Spleen (tissue), 11 donors: ENCODE results near the gene HSPB3. TPM values are rescaled to one million over a fixed set of nuclear protein-coding genes. Genes with fewer than 3 reads are reported as not detected.

Experiments used
- DNase-seq: peaks from one replicate; pipeline ENCODE4 v3.0.0-alpha.2; 2020
- H3K27ac ChIP-seq, 8 donors: fragments of 200-600 bp; sonication (generic) in 7 of 8; 1 replicate in 4 of 8; 2 replicates in 4 of 8; pipeline versions ENCODE4 v1.5.0 to v1.8.0; 2016 to 2021; ENCODE audit warnings: inconsistent platforms in 4 of 8, mild to moderate bottlenecking in 4 of 8, moderate library complexity in 1 of 8
- H3K27me3 ChIP-seq, 7 donors: fragments of 200-600 bp; sonication (generic) in 6 of 7; replicated peaks in 1 of 7; 1 replicate in 4 of 7; 2 replicates in 3 of 7; pipeline versions ENCODE4 v1.5.0 to v1.8.0; 2016 to 2021; ENCODE audit warnings: inconsistent platforms in 3 of 7, mild to moderate bottlenecking in 1 of 7
- H3K36me3 ChIP-seq, 6 donors: fragments of 200-600 bp; sonication (generic) in 5 of 6; 1 replicate in 4 of 6; 2 replicates in 2 of 6; pipeline versions ENCODE4 v1.5.0 to v1.8.0; 2016 to 2021; ENCODE audit warnings: inconsistent platforms in 2 of 6
- H3K4me1 ChIP-seq, 6 donors: fragments of 200-600 bp; sonication (generic) in 5 of 6; 1 replicate in 3 of 6; 2 replicates in 3 of 6; pipeline versions ENCODE4 v1.5.0 to v1.8.0; 2016 to 2021; ENCODE audit warnings: inconsistent platforms in 3 of 6
- H3K4me3 ChIP-seq, 8 donors: fragments of 200-600 bp; sonication (generic) in 7 of 8; 1 replicate in 4 of 8; 2 replicates in 4 of 8; pipeline versions ENCODE4 v1.5.0 to v1.8.0; 2016 to 2021; ENCODE audit warnings: inconsistent platforms in 4 of 8, mild to moderate bottlenecking in 4 of 8, moderate library complexity in 2 of 8
- H3K9me3 ChIP-seq, 8 donors: fragments of 200-600 bp; sonication (generic) in 7 of 8; 1 replicate in 4 of 8; 2 replicates in 4 of 8; pipeline versions ENCODE4 v1.5.0 to v1.8.0; 2016 to 2021; ENCODE audit warnings: inconsistent platforms in 4 of 8
- POLR2A ChIP-seq, 3 donors: fragments of 450-650 bp; IDR thresholded peaks; one replicate each; pipeline ENCODE4 v1.5.1; 2017; ENCODE audit warnings: antibody characterized with exemption in 3 of 3, mild to moderate bottlenecking in 1 of 3
- POLR2AphosphoS5 ChIP-seq, 3 donors: sonication (generic); formaldehyde crosslinking; IDR thresholded peaks; one replicate each; pipeline ENCODE4 v1.5.1; 2017; ENCODE audit warnings: antibody characterized with exemption in 3 of 3
- WGBS, 5 donors: extraction: QIAGEN DNeasy Blood & Tissue Kit in 3 of 5; methylation state at CpG; one replicate each; pipeline versions ENCODE4 v1.1.5 to v1.1.7; 2013 to 2018; 5-methylcytosine and 5-hydroxymethylcytosine counted together
- intact Hi-C: fragments of 100-400 bp; cut with DNase I; formaldehyde crosslinking; loops from one replicate; pipeline ENCODE4 v1.15.0; 2023; ENCODE audit warnings: low total_unique reads
- polyA plus RNA-seq, 3 donors: library from polyadenylated mRNA; stranded (reverse); fragments of 200-250 nt; gene quantifications; one replicate each; pipeline ENCODE4 v1.2.1, GENCODE V29; 2013
- total RNA-seq, 7 donors: library from RNA; depleted of rRNA in 3 of 7; stranded (reverse); fragments of >200 nt in 3 of 7; fragmentation: NEBNext Ultra II Directional in 4 of 7; extraction: Animal tissue kit (Norgen Biotek cat#: 25700) in 4 of 7; gene quantifications; one replicate each; pipeline versions ENCODE4 v1.1.0 to v1.2.1, GENCODE V29; 2016 to 2021
- TF ChIP-seq, protein P1 (sequence below), 11 experiments: fragments of 200-600 bp in 7 of 11; fragments of 450-650 bp in 4 of 11; sonication (generic) in 4 of 11; IDR thresholded peaks in 8 of 11; conservative IDR thresholded peaks in 3 of 11; 1 replicate in 7 of 11; 2 replicates in 4 of 11; pipeline versions ENCODE4 v1.4.0 to v1.8.0; 2016 to 2021; ENCODE audit warnings: antibody characterized with exemption in 11 of 11, inconsistent platforms in 4 of 11, mild to moderate bottlenecking in 1 of 11
- donor health status: healthy with polysubstance abuse.
- donor health status: DM: no; HTN: no; CAD: no; lungs with moderate emphysema.
- donor health status: DM: no; HTN: no; CAD: no.
- donor health status: Bipolar disorder and iron deficiency.
- donor health status: healthy.
- donor health status: DM: no; HTN: no; CAD: no.
- donor health status: DM: yes; HTN: yes; CAD: no.

The HSPB3 gene
- total and polyA plus RNA-seq, 10 donors, result 0.45 to 0.67 (median 0.54) TPM; not detected in 6

DNA sequence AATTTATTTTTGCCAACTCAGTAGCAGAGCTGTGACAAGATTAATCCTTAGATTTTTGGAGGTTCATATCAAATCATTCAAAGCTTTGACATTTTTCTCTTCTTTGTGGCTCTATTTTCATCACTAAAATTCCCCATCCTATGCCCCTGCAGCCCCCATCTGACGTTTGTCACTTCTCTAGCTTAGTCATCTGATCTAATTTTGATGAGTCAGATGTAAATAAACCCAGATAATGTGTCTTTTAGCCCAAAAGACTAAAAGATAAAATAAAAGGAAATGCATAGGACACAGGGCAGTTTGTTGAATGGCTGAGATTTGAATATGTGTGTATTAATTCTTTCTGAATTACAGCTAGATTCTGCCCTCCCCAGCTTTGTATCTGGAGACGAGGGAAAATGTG is 897 bp upstream of the HSPB3 start:
- no peak overlapping the region for H3K27ac ChIP-seq
- no peak for DNase-seq
- WGBS, 5 donors, result 46 to 68% (median 51%) methylated on average over 2 of the region's 2 CpGs

GRCh38 chr5:54457094-54457862 is 1.8 kb downstream of the HSPB3 start:
- H3K27me3 ChIP-seq, result peaks cover 0 to 4% (median 0%) of the 10 kb centered on the region in 7 donors
- peaks cover 0 to 13% (median 9%) of the 10 kb centered on the region in 6 donors for H3K4me1 ChIP-seq
- no peaks in the 10 kb centered on the region for H3K36me3 ChIP-seq
- intact Hi-C loops, result no loop called here
- peaks cover 0 to 14% (median 4%) of the 10 kb centered on the region in 8 donors for H3K9me3 ChIP-seq
- H3K27ac ChIP-seq, result peak overlapping the region in 6 of 8 donors; percentile 1 to 47 (median 27)
- no peak for DNase-seq
- WGBS, 5 donors, result 37 to 64% (median 56%) methylated on average over 5 of the region's 5 CpGs
- TF ChIP-seq, protein P1, sequence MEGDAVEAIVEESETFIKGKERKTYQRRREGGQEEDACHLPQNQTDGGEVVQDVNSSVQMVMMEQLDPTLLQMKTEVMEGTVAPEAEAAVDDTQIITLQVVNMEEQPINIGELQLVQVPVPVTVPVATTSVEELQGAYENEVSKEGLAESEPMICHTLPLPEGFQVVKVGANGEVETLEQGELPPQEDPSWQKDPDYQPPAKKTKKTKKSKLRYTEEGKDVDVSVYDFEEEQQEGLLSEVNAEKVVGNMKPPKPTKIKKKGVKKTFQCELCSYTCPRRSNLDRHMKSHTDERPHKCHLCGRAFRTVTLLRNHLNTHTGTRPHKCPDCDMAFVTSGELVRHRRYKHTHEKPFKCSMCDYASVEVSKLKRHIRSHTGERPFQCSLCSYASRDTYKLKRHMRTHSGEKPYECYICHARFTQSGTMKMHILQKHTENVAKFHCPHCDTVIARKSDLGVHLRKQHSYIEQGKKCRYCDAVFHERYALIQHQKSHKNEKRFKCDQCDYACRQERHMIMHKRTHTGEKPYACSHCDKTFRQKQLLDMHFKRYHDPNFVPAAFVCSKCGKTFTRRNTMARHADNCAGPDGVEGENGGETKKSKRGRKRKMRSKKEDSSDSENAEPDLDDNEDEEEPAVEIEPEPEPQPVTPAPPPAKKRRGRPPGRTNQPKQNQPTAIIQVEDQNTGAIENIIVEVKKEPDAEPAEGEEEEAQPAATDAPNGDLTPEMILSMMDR (IDR thresholded peaks at IDR 0.05 in 8 of 11, conservative IDR thresholded peaks at IDR 0.05 in 3 of 11), result no peak
- no peak for TF ChIP-seq POLR2A (IDR thresholded peaks at IDR 0.05)
- peak in 1 of 3 donors; percentile 24 for TF ChIP-seq POLR2AphosphoS5 (IDR thresholded peaks at IDR 0.05)
- no peak overlapping the region for H3K4me3 ChIP-seq

More for the DNA sequence above, 897 bp upstream of the HSPB3 start:
- TF ChIP-seq POLR2A (IDR thresholded peaks at IDR 0.05), result no peak
- TF ChIP-seq, protein P1 (IDR thresholded peaks at IDR 0.05 in 8 of 11, conservative IDR thresholded peaks at IDR 0.05 in 3 of 11), result no peak
- no peak for TF ChIP-seq POLR2AphosphoS5 (IDR thresholded peaks at IDR 0.05)
- peaks cover 0 to 4% (median 0%) of the 10 kb centered on the region in 7 donors for H3K27me3 ChIP-seq
- intact Hi-C loops, result no loop called here
- H3K4me1 ChIP-seq, result peaks cover 0 to 13% (median 9%) of the 10 kb centered on the region in 6 donors
- no peak overlapping the region for H3K4me3 ChIP-seq
- H3K9me3 ChIP-seq, result no peaks in the 10 kb centered on the region
- H3K36me3 ChIP-seq, result no peaks in the 10 kb centered on the region

GRCh38 chr5:54458221-54458620 is 2.7 kb downstream of the HSPB3 start:
- no peak overlapping the region for H3K27ac ChIP-seq
- DNase-seq, result no peak

More at GRCh38 chr5:54458221-54458620, 2.7 kb downstream of the HSPB3 start:
- H3K4me3 ChIP-seq, result no peak overlapping the region
- peaks cover 0 to 13% (median 9%) of the 10 kb centered on the region in 6 donors for H3K4me1 ChIP-seq
- TF ChIP-seq, protein P1 (IDR thresholded peaks at IDR 0.05 in 8 of 11, conservative IDR thresholded peaks at IDR 0.05 in 3 of 11), result no peak
- no peak for TF ChIP-seq POLR2AphosphoS5 (IDR thresholded peaks at IDR 0.05)
- TF ChIP-seq POLR2A (IDR thresholded peaks at IDR 0.05), result no peak
- H3K36me3 ChIP-seq, result no peaks in the 10 kb centered on the region
- peaks cover 0 to 4% (median 0%) of the 10 kb centered on the region in 7 donors for H3K27me3 ChIP-seq
- intact Hi-C loops, result no loop called here
- 77 to 83% (median 81%) methylated on average over 2 of the region's 2 CpGs for WGBS, 5 donors
- peaks cover 0 to 15% (median 4%) of the 10 kb centered on the region in 8 donors for H3K9me3 ChIP-seq
